Measurements from ENCODE around the gene VCY.
"Not testable (repeated sequence)": the region's sequence is repeated elsewhere in the genome, so short reads cannot be mapped to it uniquely, and the experiment has no call there.

The VCY gene

GRCh38 chrY:13986373-13986772, at the start of gene VCY:
Gene VCY, minus strand, starts transcription at chrY:13986473. Its CDS starts 33 bp downstream, at chrY:13986440.
- in situ Hi-C loops (cut with MboI; ENCODE audit: low sequenced_read_pairs), result not testable (repeated sequence)

DNA sequence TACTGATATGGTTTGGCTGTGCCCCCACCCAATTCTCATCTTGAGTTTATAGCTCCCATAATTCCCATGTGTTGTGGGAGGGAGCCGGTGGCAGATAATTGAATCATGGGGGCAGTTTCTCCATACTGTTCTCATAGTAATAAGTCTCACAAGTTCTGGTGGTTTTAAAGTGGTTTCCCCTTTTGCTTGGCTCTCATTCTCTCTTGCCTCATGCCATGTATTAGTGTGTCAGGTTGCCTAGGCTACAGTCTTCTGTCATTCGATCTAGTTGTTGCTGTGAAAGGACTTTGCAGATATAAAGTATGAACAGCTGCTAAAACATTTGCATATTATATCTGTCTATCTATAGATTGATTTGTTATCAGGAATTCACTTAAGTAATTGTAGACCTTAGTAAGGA, 44.1 kb upstream of the VCY start:
- in situ Hi-C loops (cut with MboI; ENCODE audit: low sequenced_read_pairs), result not testable (repeated sequence)

GRCh38 chrY:14011916-14012315, 25.6 kb upstream of the VCY start:
- in situ Hi-C loops (cut with MboI; ENCODE audit: low sequenced_read_pairs), result not testable (repeated sequence)

DNA sequence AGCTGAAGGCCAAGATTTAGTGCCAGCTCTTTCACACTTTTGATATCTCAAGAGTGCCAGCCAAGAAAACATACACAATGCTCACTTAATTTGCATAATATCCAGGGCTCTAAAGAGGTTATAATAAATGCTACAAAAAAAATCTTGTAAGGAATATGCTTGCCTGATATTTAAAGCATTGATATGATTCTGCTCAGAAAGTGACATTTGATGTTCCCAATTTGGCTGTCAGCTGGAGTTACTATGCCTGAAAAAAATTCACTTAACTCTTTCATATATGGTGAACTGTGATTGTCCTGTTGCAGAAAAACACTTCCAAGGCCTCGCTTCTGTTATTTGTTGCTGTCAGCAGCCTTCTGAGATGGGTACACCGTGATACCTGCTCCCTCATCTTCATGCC, 43.9 kb downstream of the VCY start:
- in situ Hi-C loops (cut with MboI; ENCODE audit: low sequenced_read_pairs), result not testable (repeated sequence)
